Caco-2 (cell line): ENCODE results near the gene BTG2. TPM values are rescaled to one million over a fixed set of nuclear protein-coding genes. Genes with fewer than 3 reads are reported as not detected.

Source experiments
- BruUV-seq: library from RNA; stranded (reverse); fragments of 400-500 nt; replicated peaks from 2 replicates; lab custom pipeline; 2021; lab: Mats Ljungman, UMichigan
- CTCF ChIA-PET: fragments of 300-600 bp; sonication (Branson Sonifier 250); formaldehyde crosslinking; loops from one replicate; lab custom pipeline; 2022; ENCODE audit warnings: antibody characterized with exemption; lab: Charles Lee
- POLR2A ChIA-PET: fragments of 300-600 bp; sonication (Branson Sonifier 250); formaldehyde crosslinking; loops from one replicate; lab custom pipeline; 2022; ENCODE audit warnings: antibody characterized with exemption; lab: Charles Lee
- DNase-seq, 2 experiments: peaks; one replicate each; pipeline versions ENCODE4 v3.0.0 to v3.0.0-alpha.2; 2020 to 2022
- H3K27me3 ChIP-seq: replicated peaks from 2 replicates; pipeline ENCODE4 v1.6.0; 2011; ENCODE audit warnings: low read length; ENCODE audit not compliant: control insufficient read depth, insufficient read depth
- H3K36me3 ChIP-seq: 2 replicates; pipeline ENCODE4 v1.5.1; 2011; ENCODE audit warnings: low read length; ENCODE audit not compliant: control insufficient read depth, insufficient read depth
- H3K4me1 ChIP-seq: fragments of 250-450 bp; sonication (Bioruptor Pico); 2 replicates; pipeline ENCODE4 v1.5.1; 2020; ENCODE audit warnings: mild to moderate bottlenecking
- H3K4me3 ChIP-seq: 2 replicates; pipeline ENCODE4 v1.5.1; 2011; ENCODE audit warnings: low read depth, mild to moderate bottlenecking, control low read depth, low read length
- H3K9me3 ChIP-seq: fragments of 250-450 bp; sonication (Bioruptor Pico); 2 replicates; pipeline ENCODE4 v1.5.1; 2020; ENCODE audit warnings: mild to moderate bottlenecking, moderate library complexity
- H3K27ac Mint-ChIP-seq: one replicate; pipeline ENCODE4 v1.8.0; 2022; ENCODE audit warnings: mixed read lengths; ENCODE audit not compliant: unreplicated experiment
- H3K27me3 Mint-ChIP-seq: one replicate; pipeline ENCODE4 v1.8.0; 2022; ENCODE audit warnings: mixed read lengths; ENCODE audit not compliant: insufficient read depth, unreplicated experiment
- H3K36me3 Mint-ChIP-seq: one replicate; pipeline ENCODE4 v1.8.0; 2022; ENCODE audit warnings: mild to moderate bottlenecking, mixed read lengths; ENCODE audit not compliant: insufficient read depth, unreplicated experiment
- H3K4me1 Mint-ChIP-seq: one replicate; pipeline ENCODE4 v1.8.0; 2022; ENCODE audit warnings: low read depth, mixed read lengths; ENCODE audit not compliant: unreplicated experiment
- H3K4me3 Mint-ChIP-seq: one replicate; pipeline ENCODE4 v1.8.0; 2022; ENCODE audit warnings: mild to moderate bottlenecking, moderate library complexity, mixed read lengths; ENCODE audit not compliant: unreplicated experiment
- H3K9me3 Mint-ChIP-seq: one replicate; pipeline ENCODE4 v1.8.0; 2022; ENCODE audit warnings: mixed read lengths; ENCODE audit not compliant: unreplicated experiment
- intact Hi-C: fragments of 100-400 bp; cut with micrococcal nuclease; formaldehyde crosslinking; loops from one replicate; pipeline ENCODE4 v1.10.0; 2022; ENCODE audit not compliant: unreplicated experiment
- total RNA-seq: library from RNA; stranded (reverse); gene quantifications from 2 replicates; pipeline ENCODE4 v1.2.3, GENCODE V29; 2022
- TF ChIP-seq, protein P1 (sequence below), 2 experiments: fragments of 200-600 bp in 1 of 2; IDR thresholded peaks; 1 replicate in 1 of 2; 2 replicates in 1 of 2; pipeline versions ENCODE4 v1.5.1 to v1.8.0; 2011 to 2022; ENCODE audit warnings: antibody characterized with exemption in 1 of 2, control low read depth in 1 of 2, inconsistent platforms in 1 of 2, low read depth in 1 of 2, low read length in 1 of 2, mild to moderate bottlenecking in 1 of 2, moderate library complexity in 1 of 2; ENCODE audit not compliant: insufficient read depth in 1 of 2, severe bottlenecking in 1 of 2, unreplicated experiment in 1 of 2

Gene BTG2
- total RNA-seq, 1 experiment from 2014 or later = 21.2 TPM

- Mint-ChIP-seq H3K4me3 (no peak overlapping the region), H3K9me3 (no peaks in the 10 kb centered on the region), H3K4me1 (peaks cover 27% of the 10 kb centered on the region), H3K27ac (no peak overlapping the region), H3K27me3 (no peaks in the 10 kb centered on the region), H3K36me3 (peaks cover 12% of the 10 kb centered on the region)
- Histone ChIP-seq H3K4me1 (peaks cover 25% of the 10 kb centered on the region), H3K27me3 (no peaks in the 10 kb centered on the region), H3K9me3 (no peaks in the 10 kb centered on the region), H3K36me3 (peaks cover 5% of the 10 kb centered on the region), H3K4me3 (no peak overlapping the region)
- intact Hi-C loops = no loop called here
- CTCF ChIA-PET = no interaction called here
- POLR2A ChIA-PET = no interaction called here
- TF ChIP-seq, protein P1, sequence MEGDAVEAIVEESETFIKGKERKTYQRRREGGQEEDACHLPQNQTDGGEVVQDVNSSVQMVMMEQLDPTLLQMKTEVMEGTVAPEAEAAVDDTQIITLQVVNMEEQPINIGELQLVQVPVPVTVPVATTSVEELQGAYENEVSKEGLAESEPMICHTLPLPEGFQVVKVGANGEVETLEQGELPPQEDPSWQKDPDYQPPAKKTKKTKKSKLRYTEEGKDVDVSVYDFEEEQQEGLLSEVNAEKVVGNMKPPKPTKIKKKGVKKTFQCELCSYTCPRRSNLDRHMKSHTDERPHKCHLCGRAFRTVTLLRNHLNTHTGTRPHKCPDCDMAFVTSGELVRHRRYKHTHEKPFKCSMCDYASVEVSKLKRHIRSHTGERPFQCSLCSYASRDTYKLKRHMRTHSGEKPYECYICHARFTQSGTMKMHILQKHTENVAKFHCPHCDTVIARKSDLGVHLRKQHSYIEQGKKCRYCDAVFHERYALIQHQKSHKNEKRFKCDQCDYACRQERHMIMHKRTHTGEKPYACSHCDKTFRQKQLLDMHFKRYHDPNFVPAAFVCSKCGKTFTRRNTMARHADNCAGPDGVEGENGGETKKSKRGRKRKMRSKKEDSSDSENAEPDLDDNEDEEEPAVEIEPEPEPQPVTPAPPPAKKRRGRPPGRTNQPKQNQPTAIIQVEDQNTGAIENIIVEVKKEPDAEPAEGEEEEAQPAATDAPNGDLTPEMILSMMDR (IDR thresholded peaks at IDR 0.05; ENCODE audit: insufficient read depth in 1 of 2, low read depth in 1 of 2, low read length in 1 of 2, severe bottlenecking in 1 of 2, unreplicated experiment in 1 of 2) = no peak
- no peak for DNase-seq
- BruUV-seq = no TSS peak
These were observed 2.4 kb upstream of the BTG2 start for GRCh38 chr1:203302894-203303293.

DNA sequence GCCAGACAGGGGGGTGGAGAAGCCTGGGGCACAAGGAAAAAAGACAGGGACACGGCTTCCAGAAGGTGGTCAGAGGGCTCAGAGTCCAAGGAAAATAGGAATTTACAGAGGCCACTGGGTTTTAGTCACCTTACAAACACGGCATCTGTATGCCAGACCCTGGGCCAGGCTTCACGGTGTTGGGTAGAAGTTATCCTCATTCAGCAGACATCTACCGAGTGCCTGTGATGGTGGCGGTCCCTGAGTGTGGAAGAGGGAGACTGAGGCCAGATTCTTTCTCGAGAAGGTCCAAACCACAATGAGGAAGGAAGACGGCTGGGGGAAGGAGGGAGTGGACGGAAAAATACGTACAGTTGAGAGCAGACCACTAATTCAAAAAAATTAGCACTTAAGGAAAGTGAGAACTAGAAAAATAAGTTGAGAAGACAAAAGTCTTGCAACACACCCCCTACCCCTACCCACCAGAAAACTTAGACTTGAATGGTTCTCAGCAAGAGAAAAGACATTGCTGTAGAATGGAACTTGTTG is 864 bp upstream of the BTG2 start:
- peak overlapping the region; percentile 83 for H3K27ac Mint-ChIP-seq
- intact Hi-C loops = no loop called here
- no TSS peak for BruUV-seq
- peaks cover 27% of the 10 kb centered on the region for H3K4me1 Mint-ChIP-seq
- POLR2A ChIA-PET = interaction anchor here (0.6 to 2.5 kb wide), 16 partner anchors 12 to 443 kb away, joined by 3 to 57 read pairs (median 4); partner anchors contain the start of genes ATP2B4 and TMEM183A
- peaks cover 18% of the 10 kb centered on the region for H3K36me3 Mint-ChIP-seq
- TF ChIP-seq, protein P1 (IDR thresholded peaks at IDR 0.05; ENCODE audit: insufficient read depth in 1 of 2, low read depth in 1 of 2, low read length in 1 of 2, severe bottlenecking in 1 of 2, unreplicated experiment in 1 of 2) = no peak
- Histone ChIP-seq H3K4me1 (peaks cover 25% of the 10 kb centered on the region), H3K36me3 (peaks cover 9% of the 10 kb centered on the region), H3K27me3 (no peaks in the 10 kb centered on the region), H3K9me3 (no peaks in the 10 kb centered on the region), H3K4me3 (peak overlapping the region; percentile 44)
- no peaks in the 10 kb centered on the region for H3K9me3 Mint-ChIP-seq
- DNase-seq = no peak
- H3K4me3 Mint-ChIP-seq = peak overlapping the region; percentile 65
- H3K27me3 Mint-ChIP-seq = no peaks in the 10 kb centered on the region
- CTCF ChIA-PET = interaction anchor here (0.6 to 2.4 kb wide), 6 partner anchors 13 to 305 kb away, joined by 3 to 19 read pairs (median 6); no protein-coding TSS in a partner anchor

DNA sequence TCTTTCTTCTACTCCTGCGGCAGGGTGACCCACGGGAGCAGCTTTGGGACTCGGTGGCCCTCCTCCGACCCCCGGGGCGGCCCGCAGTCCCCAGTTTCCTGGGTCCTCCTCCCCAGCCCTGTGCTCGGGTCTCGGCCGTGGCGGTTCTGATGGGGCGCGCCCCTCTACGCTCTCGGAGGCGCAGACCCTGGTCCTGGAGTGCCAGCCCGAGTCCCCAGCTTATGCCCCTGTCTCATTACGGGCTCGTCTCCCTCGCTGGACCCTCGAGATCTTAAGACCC is 430 bp downstream of the BTG2 start:
- Mint-ChIP-seq H3K9me3 (no peaks in the 10 kb centered on the region), H3K36me3 (peaks cover 18% of the 10 kb centered on the region), H3K4me3 (peak overlapping the region; percentile 65), H3K27ac (peak overlapping the region; percentile 83), H3K27me3 (no peaks in the 10 kb centered on the region), H3K4me1 (peaks cover 27% of the 10 kb centered on the region)
- ChIA-PET CTCF (interaction anchor here (0.8 to 2.4 kb wide), 2 partner anchors 22 to 33 kb away, joined by 3 to 19 read pairs; no protein-coding TSS in a partner anchor), POLR2A (interaction anchor here (1.0 to 2.5 kb wide), 4 partner anchors 10 to 18 kb away, joined by 3 to 57 read pairs (median 6); no protein-coding TSS in a partner anchor)
- no TSS peak for BruUV-seq
- peaks cover 9% of the 10 kb centered on the region for H3K36me3 ChIP-seq
- no peaks in the 10 kb centered on the region for H3K27me3 ChIP-seq
- peak overlapping the region; percentile 70 for H3K4me3 ChIP-seq
- no peak for DNase-seq
- no peaks in the 10 kb centered on the region for H3K9me3 ChIP-seq
- TF ChIP-seq, protein P1 (IDR thresholded peaks at IDR 0.05; ENCODE audit: insufficient read depth in 1 of 2, low read depth in 1 of 2, low read length in 1 of 2, severe bottlenecking in 1 of 2, unreplicated experiment in 1 of 2) = no peak
- intact Hi-C loops = loop anchor here (1.0 kb wide), 4 partner anchors 14 to 32 kb away; no protein-coding TSS in a partner anchor
- H3K4me1 ChIP-seq = peaks cover 25% of the 10 kb centered on the region
